K562 (cell line): ENCODE measurements around the gene MEX3A. TPM values are rescaled to one million over a fixed set of nuclear protein-coding genes. Genes with fewer than 3 reads are reported as not detected.

ENCODE experiments used
- ZBTB40 ChIP-seq, 2 experiments: fragments of 450-650 bp in 1 of 2; sonication (generic) in 1 of 2; formaldehyde crosslinking in 1 of 2; IDR thresholded peaks; 2 replicates each; pipeline versions ENCODE4 v1.7.1 to v1.9.0; 2016 to 2022; ENCODE audit warnings: inconsistent platforms in 1 of 2, mild to moderate bottlenecking in 1 of 2, missing genetic modification reagents in 1 of 2
- polyA plus RNA-seq, 8 experiments: library from polyadenylated mRNA; depleted of rRNA in 4 of 8; stranded (reverse) in 5 of 8; unstranded in 3 of 8; fragments of >200 nt; fragmentation: Nextera tagmentation in 2 of 8; fragmentation: Illumina TruSeq in 1 of 8; extraction: Ambion mirVana in 2 of 8; extraction: Trizol in 1 of 8; gene quantifications; 2 replicates each; pipeline versions ENCODE4 v1.2.1 to v1.2.3, GENCODE V29; 2011 to 2014; ENCODE audit warnings: inconsistent platforms in 1 of 8, missing spikeins in 1 of 8
- total RNA-seq, 7 experiments: library from RNA; depleted of rRNA in 6 of 7; stranded (reverse); fragments of >200 nt in 6 of 7; fragmentation: Illumina TruSeq in 2 of 7; extraction: Trizol in 2 of 7; gene quantifications; 2 replicates each; pipeline versions ENCODE4 v1.2.1 to v1.2.3, GENCODE V29; 2011 to 2021; ENCODE audit warnings: low replicate concordance in 1 of 7

Gene MEX3A
- total and polyA plus RNA-seq, 9 of the 15 experiments (the other 6 are each of a cell fraction or from before 2014, with no cell fraction given), result 0.36 to 13.7 (median 5.2) TPM

- TF ChIP-seq ZBTB40 (IDR thresholded peaks at IDR 0.05) (no peak), ZBTB40 (CRISPR knock-in tag; IDR thresholded peaks at IDR 0.05) (no peak)
Measured at GRCh38 chr1:156123356-156124196, 41.3 kb upstream of the MEX3A start (continued).
